CD14-positive monocyte (primary cell): ENCODE results near the gene LYPD4. TPM values are rescaled to one million over a fixed set of nuclear protein-coding genes. Genes with fewer than 3 reads are reported as not detected.
A peak's percentile ranks its signal among the peaks of the same experiment; 100 is the strongest.

ENCODE experiments used
- DNase-seq, 3 donors: peaks; one replicate each; pipeline ENCODE4 v3.0.0-alpha.2; 2011 to 2022
- H2AFZ ChIP-seq: 2 replicates; pipeline ENCODE4 v1.6.0; 2012; ENCODE audit warnings: mild to moderate bottlenecking, low read depth, low read length, inconsistent platforms; ENCODE audit not compliant: insufficient read depth, poor library complexity, severe bottlenecking
- H3K27ac ChIP-seq, 2 donors: 1 replicate in 1 of 2; 2 replicates in 1 of 2; pipeline ENCODE4 v1.5.1; 2012 to 2013; ENCODE audit warnings: low read length in 2 of 2, control low read depth in 1 of 2, inconsistent platforms in 1 of 2, low read depth in 1 of 2, mild to moderate bottlenecking in 1 of 2
- H3K27me3 ChIP-seq, 2 donors: one replicate each; pipeline versions ENCODE4 v1.6.0 to v1.6.1; 2011 to 2013; ENCODE audit warnings: low read length in 2 of 2; ENCODE audit not compliant: control insufficient read depth in 2 of 2, insufficient read depth in 2 of 2
- H3K36me3 ChIP-seq, 2 donors: replicated peaks in 1 of 2; 1 replicate in 1 of 2; 2 replicates in 1 of 2; pipeline versions ENCODE4 v1.5.1 to v1.6.1; 2012 to 2013; ENCODE audit warnings: low read length in 2 of 2, control low read depth in 1 of 2, inconsistent platforms in 1 of 2, mild to moderate bottlenecking in 1 of 2; ENCODE audit not compliant: insufficient read depth in 2 of 2, control insufficient read depth in 1 of 2
- H3K4me1 ChIP-seq, 2 donors: 1 replicate in 1 of 2; 2 replicates in 1 of 2; pipeline versions ENCODE4 v1.5.1 to v1.6.1; 2012 to 2013; ENCODE audit warnings: low read length in 2 of 2, control low read depth in 1 of 2, inconsistent platforms in 1 of 2, mild to moderate bottlenecking in 1 of 2, moderate library complexity in 1 of 2; ENCODE audit not compliant: insufficient read depth in 2 of 2, control insufficient read depth in 1 of 2
- H3K4me2 ChIP-seq: replicated peaks from 2 replicates; pipeline ENCODE3; 2012; ENCODE audit warnings: low read length, moderate library complexity, mild to moderate bottlenecking; ENCODE audit not compliant: poor library complexity, severe bottlenecking; ENCODE audit errors: extremely low read depth
- H3K4me3 ChIP-seq, 3 experiments: fragments of 200-600 bp in 1 of 3; sonication (generic) in 1 of 3; replicated peaks in 1 of 3; 1 replicate in 2 of 3; 2 replicates in 1 of 3; pipeline ENCODE4 v1.5.1; 2011 to 2013; ENCODE audit warnings: low read length in 3 of 3, mild to moderate bottlenecking in 3 of 3, control low read depth in 2 of 3, low read depth in 2 of 3, inconsistent platforms in 1 of 3, moderate library complexity in 1 of 3
- H3K79me2 ChIP-seq: 2 replicates; pipeline ENCODE4 v1.6.0; 2012; ENCODE audit warnings: mild to moderate bottlenecking, control low read depth, inconsistent platforms, low read length, moderate library complexity; ENCODE audit not compliant: insufficient read depth
- H3K9ac ChIP-seq: 2 replicates; pipeline ENCODE4 v1.6.0; 2017; ENCODE audit warnings: low read length, mild to moderate bottlenecking; ENCODE audit not compliant: insufficient read depth, poor library complexity, severe bottlenecking
- H3K9me3 ChIP-seq, 2 donors: replicated peaks in 1 of 2; 1 replicate in 1 of 2; 2 replicates in 1 of 2; pipeline versions ENCODE4 v1.5.1 to v1.6.1; 2012 to 2013; ENCODE audit warnings: low read length in 2 of 2, control low read depth in 1 of 2; ENCODE audit not compliant: control insufficient read depth in 1 of 2, insufficient read depth in 1 of 2
- H4K20me1 ChIP-seq: 2 replicates; pipeline ENCODE4 v1.6.0; 2012; ENCODE audit warnings: mild to moderate bottlenecking, low read length, control low read depth, moderate library complexity; ENCODE audit not compliant: insufficient read depth
- H3K27ac Mint-ChIP-seq, 7 donors: one replicate each; pipeline ENCODE4 v1.8.0; 2020; ENCODE audit warnings: mild to moderate bottlenecking in 7 of 7, mixed read lengths in 7 of 7, moderate library complexity in 6 of 7, inconsistent platforms in 2 of 7
- H3K27me3 Mint-ChIP-seq, 3 donors: one replicate each; pipeline ENCODE4 v1.8.0; 2021 to 2022; ENCODE audit warnings: low read depth in 3 of 3, mild to moderate bottlenecking in 3 of 3, mixed read lengths in 3 of 3, moderate library complexity in 3 of 3, inconsistent platforms in 1 of 3
- H3K36me3 Mint-ChIP-seq, 2 donors: one replicate each; pipeline ENCODE4 v1.8.0; 2020; ENCODE audit warnings: mixed read lengths in 2 of 2, inconsistent platforms in 1 of 2, mild to moderate bottlenecking in 1 of 2
- H3K4me1 Mint-ChIP-seq: one replicate; pipeline ENCODE4 v1.8.0; 2020; ENCODE audit warnings: mild to moderate bottlenecking, mixed read lengths
- H3K4me3 Mint-ChIP-seq, 2 donors: one replicate each; pipeline ENCODE4 v1.8.0; 2020; ENCODE audit warnings: mild to moderate bottlenecking in 2 of 2, mixed read lengths in 2 of 2, moderate library complexity in 1 of 2
- H3K9me3 Mint-ChIP-seq, 7 donors: one replicate each; pipeline ENCODE4 v1.8.0; 2020 to 2022; ENCODE audit warnings: mixed read lengths in 7 of 7, mild to moderate bottlenecking in 6 of 7, moderate library complexity in 6 of 7, inconsistent platforms in 2 of 7
- CTCF ChIP-seq: fragments of 200-600 bp; IDR thresholded peaks from one replicate; pipeline ENCODE4 v1.8.0; 2022; ENCODE audit warnings: antibody characterized with exemption, mild to moderate bottlenecking
- WGBS: methylation state at CpG from one replicate; pipeline ENCODE4 v1.1.5; 2013; ENCODE audit warnings: missing lambda C conversion rate; ENCODE audit not compliant: insufficient coverage; 5-methylcytosine and 5-hydroxymethylcytosine counted together
- intact Hi-C, 2 donors: fragments of 100-400 bp; cut with micrococcal nuclease; formaldehyde crosslinking; loops; one replicate each; pipeline versions ENCODE4 v1.15.0 to v1.15.1; 2023
- polyA plus RNA-seq, 3 donors: library from polyadenylated mRNA; depleted of rRNA in 1 of 3; unstranded in 2 of 3; stranded (reverse) in 1 of 3; fragments of 300-500 nt in 2 of 3; fragments of >200 nt in 1 of 3; fragmentation: Illumina TruSeq in 2 of 3; gene quantifications; 1 replicate in 2 of 3; 2 replicates in 1 of 3; pipeline ENCODE4 v1.2.3, GENCODE V29; 2012 to 2021

The LYPD4 gene
- polyA plus RNA-seq, 3 donors, result not detected

DNA sequence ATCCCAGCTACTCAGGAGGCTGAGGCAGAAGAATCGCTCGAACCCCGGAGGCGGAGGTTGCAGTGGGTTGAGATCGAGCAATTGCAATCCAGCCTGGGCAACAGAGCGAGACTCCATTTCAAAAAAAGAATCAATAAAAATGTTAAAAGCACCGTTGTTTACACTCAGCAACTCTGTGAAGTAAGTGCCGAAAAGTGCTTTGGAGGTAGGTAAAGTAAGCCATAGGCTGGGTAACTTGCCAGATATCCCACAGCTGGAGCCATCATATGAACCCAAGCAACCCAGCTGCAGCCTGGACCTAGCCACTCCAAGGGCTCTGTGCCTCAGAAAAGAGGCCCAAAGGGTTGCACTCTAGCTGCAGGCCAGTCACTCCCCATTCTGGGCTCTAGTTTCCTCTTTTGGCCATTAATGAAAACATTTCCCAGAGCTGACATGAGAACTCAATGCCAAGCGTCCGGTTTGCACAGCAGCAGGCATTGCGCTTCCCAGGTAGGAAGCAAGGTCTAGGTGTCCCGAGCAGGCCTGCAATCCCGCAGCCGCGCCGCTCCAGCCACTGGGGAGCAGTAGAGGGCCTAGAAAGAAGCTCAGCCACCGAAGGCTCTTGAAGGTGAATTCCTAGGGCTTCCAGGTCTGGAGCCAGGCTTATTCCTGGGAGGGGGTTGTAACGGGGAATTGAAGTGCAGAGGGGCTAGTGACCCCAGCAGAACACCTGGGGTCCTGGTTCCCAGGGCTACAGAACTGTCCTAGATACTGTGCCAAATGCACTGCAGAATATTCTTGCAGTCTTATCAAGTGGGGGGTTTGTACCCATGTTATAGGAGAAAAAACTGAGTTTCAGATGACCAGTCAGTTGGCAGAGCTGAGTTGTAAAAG, 28.5 kb upstream of the LYPD4 start:
- DNase-seq, result peak in 2 of 3 donors; percentile 53 to 54
- H3K36me3 Mint-ChIP-seq, result peaks cover 26 to 40% of the 10 kb centered on the region in 2 donors
- Histone ChIP-seq H3K79me2 (peaks cover 9% of the 10 kb centered on the region), H3K4me2 (peak overlapping the region; percentile 22), H3K27ac (no peak overlapping the region), H3K9ac (no peak overlapping the region), H4K20me1 (peaks cover 41% of the 10 kb centered on the region), H3K4me3 (no peak overlapping the region), H2AFZ (no peak overlapping the region), H3K27me3 (no peaks in the 10 kb centered on the region), H3K4me1 (peaks cover 75 to 82% of the 10 kb centered on the region in 2 donors), H3K36me3 (peaks cover 25 to 34% of the 10 kb centered on the region in 2 donors), H3K9me3 (no peaks in the 10 kb centered on the region)
- H3K27me3 Mint-ChIP-seq, result peaks cover 0 to 4% (median 0%) of the 10 kb centered on the region in 3 donors
- 31% methylated on average over 15 of the region's 18 CpGs for WGBS
- TF ChIP-seq CTCF, result peak; percentile 77
- peak overlapping the region in 1 of 2 donors; percentile 53 for H3K4me3 Mint-ChIP-seq
- peaks cover 0 to 4% (median 0%) of the 10 kb centered on the region in 7 donors for H3K9me3 Mint-ChIP-seq
- H3K27ac Mint-ChIP-seq, result peak overlapping the region in 4 of 7 donors; percentile 25 to 50 (median 49)
- peaks cover 81% of the 10 kb centered on the region for H3K4me1 Mint-ChIP-seq
- intact Hi-C loops, result loop anchor here in 1 of 2 donors (5.0 kb wide), 1 partner anchor 79 kb away; no protein-coding TSS in a partner anchor

GRCh38 chr19:41872384-41872774, 27.9 kb upstream of the LYPD4 start:
- no peak overlapping the region for H3K4me3 Mint-ChIP-seq
- H2AFZ ChIP-seq, result no peak overlapping the region
- 88% methylated on average over 11 of the region's 12 CpGs for WGBS
- peak overlapping the region; percentile 45 for H3K4me2 ChIP-seq
- peaks cover 69 to 76% of the 10 kb centered on the region in 2 donors for H3K4me1 ChIP-seq
- intact Hi-C loops, result loop anchor here in 1 of 2 donors (5.0 kb wide), 1 partner anchor 80 kb away; no protein-coding TSS in a partner anchor
- H3K27ac ChIP-seq, result peak overlapping the region; percentile 64 to 67
- H3K79me2 ChIP-seq, result peaks cover 16% of the 10 kb centered on the region
- no peak for DNase-seq
- no peaks in the 10 kb centered on the region for H3K9me3 ChIP-seq
- peak overlapping the region in 3 of 7 donors; percentile 23 to 91 (median 32) for H3K27ac Mint-ChIP-seq
- no peak for TF ChIP-seq CTCF
- H3K27me3 ChIP-seq, result no peaks in the 10 kb centered on the region
- H3K36me3 ChIP-seq, result peaks cover 26 to 40% of the 10 kb centered on the region in 2 donors
- H4K20me1 ChIP-seq, result peaks cover 47% of the 10 kb centered on the region
- H3K36me3 Mint-ChIP-seq, result peaks cover 29 to 45% of the 10 kb centered on the region in 2 donors
- H3K27me3 Mint-ChIP-seq, result peaks cover 0 to 4% (median 0%) of the 10 kb centered on the region in 3 donors
- H3K4me1 Mint-ChIP-seq, result peaks cover 78% of the 10 kb centered on the region
- H3K9me3 Mint-ChIP-seq, result peaks cover 0 to 4% (median 0%) of the 10 kb centered on the region in 7 donors
- H3K9ac ChIP-seq, result peak overlapping the region; percentile 22
- peak overlapping the region in 1 of 3 experiments; percentile 23 for H3K4me3 ChIP-seq
